HPDE6-E6E7 (cell line): ENCODE measurements around the gene OR13J1.
"Not testable (repeated sequence)": the region's sequence is repeated elsewhere in the genome, so short reads cannot be mapped to it uniquely, and the experiment has no call there.

ENCODE experiments used
- DNase-seq: peaks from one replicate; pipeline ENCODE4 v3.0.0; 2011; ENCODE audit warnings: missing footprints; ENCODE audit errors: extremely low spot score

Gene OR13J1

GRCh38 chr9:35905051-35905781, 35.0 kb upstream of the OR13J1 start:
- DNase-seq, result peak; percentile 54

GRCh38 chr9:35904338-35904737, 34.1 kb upstream of the OR13J1 start:
- no peak for DNase-seq

DNA sequence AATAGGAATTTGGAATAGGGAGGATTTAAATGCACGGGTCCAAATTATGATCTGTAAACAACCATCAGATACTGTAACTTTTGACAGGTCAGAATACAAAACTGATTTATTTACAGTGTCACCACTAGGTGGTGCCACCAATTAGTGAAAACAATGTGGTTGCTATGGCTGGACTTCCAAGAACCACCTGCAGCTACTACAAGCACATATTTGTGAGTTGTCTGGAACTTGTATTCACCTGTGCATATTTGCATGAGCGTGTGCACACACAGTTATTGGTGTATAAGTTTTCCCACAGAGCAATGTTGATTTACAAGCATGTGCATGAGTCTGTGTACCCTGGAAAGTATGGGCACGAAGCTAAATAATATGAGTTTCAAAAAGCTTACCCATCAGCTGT, 32.8 kb upstream of the OR13J1 start:
- peak; percentile 45 for DNase-seq

GRCh38 chr9:35899021-35899420, 28.8 kb upstream of the OR13J1 start:
- no peak for DNase-seq

- no peak for DNase-seq
Observed at GRCh38 chr9:35898337-35898736, 28.1 kb upstream of the OR13J1 start.

DNA sequence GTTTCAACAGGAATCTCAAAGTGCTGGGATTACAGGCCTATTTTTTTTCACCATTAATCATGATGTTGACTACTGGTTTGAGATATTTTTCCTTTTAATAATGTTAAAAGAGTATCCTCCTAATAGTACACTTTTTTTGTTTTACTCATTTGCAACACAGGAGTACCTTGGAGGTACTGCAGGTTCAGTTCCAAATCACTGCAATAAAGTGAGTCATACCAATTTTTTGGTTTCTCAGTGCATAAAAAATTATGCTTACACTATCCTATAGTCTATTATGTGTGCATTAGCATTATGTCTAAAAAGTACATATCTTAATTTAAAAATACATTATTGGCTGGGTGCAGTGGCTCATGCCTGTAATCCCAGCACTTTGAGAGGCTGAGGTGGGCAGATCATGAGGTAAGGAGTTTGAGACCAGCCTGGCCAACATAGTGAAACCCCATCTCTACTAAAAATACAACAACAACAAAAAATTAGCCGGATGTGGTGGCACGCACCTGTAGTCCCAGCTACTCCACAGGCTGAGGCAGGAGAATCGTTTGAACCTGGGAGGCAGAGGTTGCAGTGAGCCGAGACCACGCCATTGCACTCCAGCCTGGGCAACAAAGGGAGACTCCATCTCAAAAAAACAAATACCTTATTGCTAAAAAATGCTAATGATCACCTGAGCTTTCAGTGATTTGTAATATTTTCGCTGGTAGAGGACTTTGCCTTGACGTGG, 27.3 kb upstream of the OR13J1 start:
- not testable (repeated sequence) for DNase-seq

- DNase-seq, result no peak
Observed at GRCh38 chr9:35896570-35896969, 26.4 kb upstream of the OR13J1 start.

- DNase-seq, result no peak
Observed at GRCh38 chr9:35892051-35892450, 21.9 kb upstream of the OR13J1 start.

GRCh38 chr9:35891646-35892045, 21.4 kb upstream of the OR13J1 start:
- DNase-seq, result no peak

DNA sequence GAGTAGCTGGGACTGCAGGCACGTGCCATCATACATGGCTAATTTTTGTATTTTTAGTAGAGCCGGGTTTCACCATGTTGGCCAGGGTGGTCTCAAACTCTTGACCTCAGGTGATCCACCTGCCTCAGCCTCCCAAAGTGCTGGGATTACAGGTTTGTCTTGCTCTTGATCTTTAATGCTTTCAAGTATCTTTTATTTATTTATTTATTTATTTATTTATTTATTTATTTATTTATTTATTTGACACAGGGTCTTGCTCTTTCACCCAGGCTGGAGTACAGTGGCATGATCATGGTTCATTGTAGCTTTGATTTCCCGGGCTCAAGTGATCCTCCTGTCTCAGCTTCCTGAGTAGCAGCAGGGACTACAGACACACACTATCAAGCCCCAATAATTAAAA, 14.7 kb upstream of the OR13J1 start:
- not testable (repeated sequence) for DNase-seq

GRCh38 chr9:35882996-35883395, 12.8 kb upstream of the OR13J1 start:
- DNase-seq, result no peak

DNA sequence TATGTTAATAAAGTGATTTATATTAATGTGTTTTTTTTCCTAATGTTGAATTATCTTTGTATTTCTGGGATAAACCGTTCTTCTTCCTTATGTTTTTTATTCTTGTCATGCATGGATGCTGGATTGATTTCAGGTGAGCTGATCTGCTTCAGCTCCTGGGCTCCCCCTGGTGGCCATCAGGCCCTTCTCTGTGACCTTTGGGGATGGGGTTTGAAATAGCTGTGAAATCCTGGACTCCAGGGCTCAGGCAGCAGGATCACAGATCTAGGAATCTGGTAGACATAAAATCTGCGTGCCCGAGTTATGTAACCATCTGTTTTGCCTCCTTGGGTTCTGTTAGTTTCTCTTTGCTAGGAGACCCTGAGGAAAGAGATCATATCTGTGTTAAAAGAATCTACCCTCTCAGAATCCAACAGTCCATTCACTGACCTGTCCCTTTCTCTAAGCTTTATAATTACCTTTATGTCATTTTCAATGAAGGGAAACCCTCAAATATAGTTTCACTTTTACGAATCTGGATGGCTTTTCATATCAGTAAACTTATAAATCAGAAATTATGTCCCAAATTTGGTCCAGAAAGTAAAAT, 12.2 kb upstream of the OR13J1 start:
- DNase-seq, result peak; percentile 81

GRCh38 chr9:35872505-35872904, 2.3 kb upstream of the OR13J1 start:
- no peak for DNase-seq

DNA sequence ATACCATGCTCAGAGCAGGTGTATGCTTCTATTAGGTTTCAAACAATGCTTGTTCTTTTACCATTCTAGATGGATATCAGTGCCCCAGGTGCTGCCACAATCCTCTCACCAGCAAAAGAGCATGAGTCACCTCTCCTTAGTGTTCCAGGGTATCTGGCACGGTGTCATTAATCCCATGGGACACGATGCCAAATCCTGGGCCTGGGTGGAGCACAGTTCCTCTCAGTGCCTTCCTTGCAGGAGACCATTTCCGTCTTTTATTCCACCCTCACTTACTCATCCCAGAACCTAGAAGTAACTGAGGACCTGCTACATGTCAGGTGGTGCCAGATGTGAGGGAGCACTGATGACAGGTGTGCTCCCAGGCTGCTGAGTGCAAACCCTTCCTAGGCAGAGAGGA, 1.3 kb upstream of the OR13J1 start:
- DNase-seq, result no peak

DNA sequence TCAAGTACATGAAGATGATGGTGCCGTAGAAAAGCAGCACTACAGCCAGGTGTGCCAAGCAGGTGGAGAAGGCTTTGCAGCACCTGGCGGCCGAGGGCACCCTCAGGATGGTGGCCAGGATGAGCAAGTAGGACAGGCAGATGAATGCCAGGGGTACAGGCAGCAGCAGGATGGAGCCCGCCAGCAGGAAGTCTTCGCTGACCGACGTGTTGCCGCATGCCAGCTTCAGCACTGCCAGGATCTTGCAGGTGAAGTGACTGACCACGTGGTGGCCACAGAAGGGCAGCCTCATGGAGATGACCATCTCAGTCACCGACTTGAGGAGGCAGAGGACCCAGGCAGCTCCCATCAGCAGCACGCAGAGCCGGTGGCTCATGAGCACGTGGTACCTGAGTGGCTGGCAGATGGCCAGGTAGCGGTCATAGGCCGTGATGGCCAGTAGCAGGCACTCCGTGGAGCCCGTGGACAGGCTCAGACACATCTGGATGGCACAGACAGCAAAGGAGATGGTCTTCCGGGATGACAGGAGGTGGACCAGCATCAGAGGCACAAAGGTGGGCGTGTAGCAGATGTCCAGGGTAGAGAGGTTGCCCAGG, 482 bp downstream of the OR13J1 start:
- peak; percentile 29 for DNase-seq

- no peak for DNase-seq
Observed at GRCh38 chr9:35868933-35869332, 1.3 kb downstream of the OR13J1 start.

- DNase-seq, result no peak
Observed at GRCh38 chr9:35867538-35867937, 2.7 kb downstream of the OR13J1 start.

DNA sequence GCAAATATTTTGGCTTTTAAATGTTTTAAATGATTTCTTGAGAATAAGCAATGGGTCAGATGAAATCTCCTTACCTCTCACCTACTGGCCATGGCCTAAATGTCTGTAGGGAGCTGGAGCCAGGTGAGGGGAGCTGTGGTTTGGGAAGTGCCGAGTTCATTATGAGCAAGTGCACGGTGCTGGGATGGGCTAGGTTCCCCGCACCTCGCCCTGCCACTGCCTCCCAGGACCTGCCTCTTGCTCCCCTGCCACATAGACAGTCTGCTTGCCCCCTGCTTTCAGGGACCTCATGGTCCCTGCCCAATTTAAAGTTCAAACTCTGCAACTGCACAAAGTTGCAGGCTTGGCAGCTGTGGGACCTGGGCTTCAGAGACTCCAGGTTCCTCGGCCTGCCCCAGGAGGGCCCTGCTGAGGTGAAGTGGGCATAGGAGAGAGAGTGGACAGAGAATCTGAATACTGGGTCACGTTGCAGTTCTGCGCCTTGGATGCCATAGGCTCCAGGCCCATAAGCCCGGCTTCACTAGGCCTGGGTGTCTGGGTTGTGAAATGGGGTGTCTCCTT, 5.4 kb downstream of the OR13J1 start:
- DNase-seq, result no peak

DNA sequence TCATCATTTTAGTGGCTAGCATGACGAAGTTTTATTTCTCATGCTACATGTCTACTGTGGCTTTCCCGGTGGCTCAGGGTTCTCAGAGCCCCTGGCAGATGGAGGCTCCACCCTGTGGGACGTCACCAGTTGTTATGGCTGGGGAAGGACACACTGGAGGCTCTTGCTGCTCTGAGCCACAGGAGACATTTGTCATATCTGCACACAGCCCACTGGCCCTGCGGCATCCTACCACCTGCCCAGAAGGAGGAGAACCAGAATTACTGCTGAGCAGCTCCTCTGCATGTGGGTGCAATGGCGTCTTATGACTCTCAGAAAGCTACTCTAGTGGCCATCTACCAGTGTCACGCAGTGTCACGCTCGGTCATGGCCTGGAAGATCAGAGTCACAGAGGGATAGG, 6.6 kb downstream of the OR13J1 start:
- DNase-seq, result no peak

- no peak for DNase-seq
Observed at GRCh38 chr9:35862328-35862727, 7.9 kb downstream of the OR13J1 start.

DNA sequence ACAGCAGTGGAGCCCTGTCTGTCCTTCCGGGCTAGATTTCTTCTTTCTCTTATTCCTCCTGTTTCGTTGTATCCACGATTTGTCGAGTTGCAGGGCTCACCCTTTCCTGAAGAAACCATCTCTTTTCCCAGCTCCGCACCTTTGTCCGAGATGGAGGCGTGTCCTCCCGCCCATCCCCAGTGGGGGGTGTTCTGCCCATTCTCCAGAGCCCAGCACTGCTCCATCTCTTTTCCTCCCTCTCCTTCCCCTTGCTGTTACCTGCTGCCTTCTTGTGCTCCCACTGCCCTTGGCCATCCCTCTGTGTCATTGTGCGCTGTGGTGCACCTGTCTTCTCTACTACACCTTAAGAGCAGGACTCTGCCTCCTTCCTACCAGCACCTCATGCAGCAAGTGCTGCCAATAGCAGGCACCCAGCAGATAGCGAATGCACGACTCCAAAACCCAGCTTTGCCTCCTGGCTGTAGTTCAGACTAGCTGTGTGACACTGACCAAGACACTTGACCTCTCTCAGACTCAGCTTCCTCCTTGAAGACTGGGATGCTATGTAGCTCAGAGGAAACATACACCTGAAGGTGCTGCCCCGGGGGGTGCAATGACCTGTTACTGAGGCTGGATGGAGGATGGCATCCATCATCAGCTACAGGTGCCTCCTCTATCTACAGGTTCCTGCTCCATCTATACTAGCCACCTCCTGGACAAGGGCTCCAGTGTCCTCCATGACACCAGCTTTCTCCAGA, 8.9 kb downstream of the OR13J1 start:
- no peak for DNase-seq

DNA sequence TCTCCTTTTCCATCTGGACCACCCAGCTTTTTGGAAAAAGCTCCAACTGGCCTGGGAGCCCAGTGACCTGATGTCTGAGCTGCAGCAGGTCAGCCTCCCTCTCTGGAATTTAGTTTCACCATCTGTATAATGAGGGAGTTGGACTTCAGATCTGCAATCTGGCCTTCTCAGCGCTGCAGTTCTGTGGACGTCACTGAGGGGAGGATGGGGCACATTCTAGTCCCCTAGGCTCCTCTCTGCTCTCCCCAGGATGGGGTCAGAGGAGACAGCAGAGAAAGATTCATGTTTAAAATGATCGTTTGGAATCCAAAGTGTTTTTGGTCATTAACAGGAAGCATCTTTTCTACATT, 10.2 kb downstream of the OR13J1 start:
- DNase-seq, result no peak
